ENCODE data around the gene NPR2.

The NPR2 gene

DNA sequence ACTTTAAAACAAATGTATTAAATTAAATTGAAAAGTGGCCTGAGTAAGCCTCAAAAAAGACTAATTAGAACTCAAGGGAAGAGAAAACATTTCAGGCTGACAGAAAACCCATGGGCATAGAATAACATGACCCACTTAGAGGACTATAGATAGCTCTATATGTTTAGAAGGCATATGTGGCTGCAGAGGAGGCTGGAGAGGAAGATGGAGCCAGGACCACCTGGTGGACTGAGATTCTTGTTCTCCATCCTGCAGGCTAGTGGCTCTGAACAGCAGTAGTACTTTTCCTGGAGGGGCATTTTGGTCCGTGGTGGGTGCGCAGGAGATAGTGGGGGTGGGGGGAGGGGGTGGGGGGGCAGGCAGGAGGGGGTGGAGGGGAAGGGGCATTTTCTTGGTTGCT, 10.3 kb upstream of the NPR2 start:
- H3K9me3 Mint-ChIP-seq = no peaks in the 10 kb centered on the region

GRCh38 chr9:35783418-35783817, 8.0 kb upstream of the NPR2 start:
- Mint-ChIP-seq H3K27ac (no peak overlapping the region), H3K4me1 (peaks cover 6% of the 10 kb centered on the region), H3K4me3 (no peak overlapping the region), H3K9me3 (no peaks in the 10 kb centered on the region), H3K36me3 (peaks cover 35% of the 10 kb centered on the region), H3K27me3 (no peaks in the 10 kb centered on the region)
- ATAC-seq = no peak

More for the DNA sequence above, 10.3 kb upstream of the NPR2 start:
- Mint-ChIP-seq H3K4me3 (no peak overlapping the region), H3K27me3 (no peaks in the 10 kb centered on the region), H3K27ac (no peak overlapping the region), H3K36me3 (peaks cover 29% of the 10 kb centered on the region), H3K4me1 (peaks cover 10% of the 10 kb centered on the region)
- ATAC-seq = no peak

- Mint-ChIP-seq H3K4me3 (no peak overlapping the region), H3K27ac (no peak overlapping the region), H3K36me3 (peaks cover 30% of the 10 kb centered on the region), H3K4me1 (peaks cover 12% of the 10 kb centered on the region), H3K9me3 (no peaks in the 10 kb centered on the region), H3K27me3 (peaks cover 12% of the 10 kb centered on the region)
- ATAC-seq = no peak
These were observed 1.9 kb upstream of the NPR2 start for GRCh38 chr9:35789541-35789940.

GRCh38 chr9:35790025-35790384, 1.4 kb upstream of the NPR2 start:
- Mint-ChIP-seq H3K27me3 (peaks cover 12% of the 10 kb centered on the region), H3K4me1 (peaks cover 12% of the 10 kb centered on the region), H3K27ac (no peak overlapping the region), H3K9me3 (no peaks in the 10 kb centered on the region), H3K4me3 (no peak overlapping the region), H3K36me3 (peaks cover 30% of the 10 kb centered on the region)
- ATAC-seq = no peak

DNA sequence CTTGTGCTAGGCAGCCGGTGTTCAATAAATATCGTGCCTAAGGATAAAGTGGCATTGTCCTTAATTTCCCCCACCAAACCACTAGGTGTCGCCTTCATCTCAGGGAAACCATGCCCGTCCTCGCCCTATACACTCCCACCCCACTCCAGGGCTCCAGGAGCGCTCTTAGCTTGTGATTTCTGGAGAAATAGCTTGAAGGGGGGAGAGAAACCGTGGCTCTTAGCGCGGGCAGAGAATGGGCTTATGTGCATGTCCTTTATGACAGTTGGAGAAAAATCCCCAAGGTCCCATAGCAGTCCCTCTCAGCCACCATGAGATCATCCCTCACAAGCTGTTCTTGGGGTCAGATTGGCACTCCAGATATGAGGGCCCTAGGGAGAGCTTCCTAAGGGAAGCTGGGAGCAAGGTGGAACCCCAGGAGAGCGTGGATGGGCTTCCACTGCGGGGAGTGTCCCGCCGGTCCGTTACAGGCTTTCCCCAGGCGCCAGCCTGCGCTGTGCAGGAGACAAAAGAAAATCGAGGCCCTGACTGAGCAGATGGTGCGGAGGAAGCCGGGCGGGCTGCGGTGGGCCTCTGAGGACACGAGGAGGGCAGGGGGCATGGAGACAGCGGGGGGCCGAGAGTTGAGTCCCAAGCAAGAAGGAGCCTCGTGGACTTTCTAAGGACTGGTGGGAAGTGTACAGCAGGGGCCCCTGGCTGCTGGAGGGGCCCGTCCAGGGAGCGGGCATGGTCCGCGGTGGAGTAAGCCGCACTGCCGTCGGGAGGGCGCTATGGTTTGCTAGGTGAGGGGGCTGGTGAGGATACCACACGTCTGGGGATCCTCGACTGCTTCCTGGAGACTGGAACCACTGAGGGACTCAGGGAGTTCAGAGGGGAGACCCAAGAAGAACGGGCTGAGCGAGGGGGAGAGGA, 750 bp upstream of the NPR2 start:
- peak overlapping the region; percentile 63 for H3K4me3 Mint-ChIP-seq
- H3K4me1 Mint-ChIP-seq = peaks cover 12% of the 10 kb centered on the region
- peaks cover 27% of the 10 kb centered on the region for H3K36me3 Mint-ChIP-seq
- no peaks in the 10 kb centered on the region for H3K9me3 Mint-ChIP-seq
- H3K27ac Mint-ChIP-seq = peak overlapping the region; percentile 54
- ATAC-seq = peak; percentile 78
- H3K27me3 Mint-ChIP-seq = peaks cover 12% of the 10 kb centered on the region

DNA sequence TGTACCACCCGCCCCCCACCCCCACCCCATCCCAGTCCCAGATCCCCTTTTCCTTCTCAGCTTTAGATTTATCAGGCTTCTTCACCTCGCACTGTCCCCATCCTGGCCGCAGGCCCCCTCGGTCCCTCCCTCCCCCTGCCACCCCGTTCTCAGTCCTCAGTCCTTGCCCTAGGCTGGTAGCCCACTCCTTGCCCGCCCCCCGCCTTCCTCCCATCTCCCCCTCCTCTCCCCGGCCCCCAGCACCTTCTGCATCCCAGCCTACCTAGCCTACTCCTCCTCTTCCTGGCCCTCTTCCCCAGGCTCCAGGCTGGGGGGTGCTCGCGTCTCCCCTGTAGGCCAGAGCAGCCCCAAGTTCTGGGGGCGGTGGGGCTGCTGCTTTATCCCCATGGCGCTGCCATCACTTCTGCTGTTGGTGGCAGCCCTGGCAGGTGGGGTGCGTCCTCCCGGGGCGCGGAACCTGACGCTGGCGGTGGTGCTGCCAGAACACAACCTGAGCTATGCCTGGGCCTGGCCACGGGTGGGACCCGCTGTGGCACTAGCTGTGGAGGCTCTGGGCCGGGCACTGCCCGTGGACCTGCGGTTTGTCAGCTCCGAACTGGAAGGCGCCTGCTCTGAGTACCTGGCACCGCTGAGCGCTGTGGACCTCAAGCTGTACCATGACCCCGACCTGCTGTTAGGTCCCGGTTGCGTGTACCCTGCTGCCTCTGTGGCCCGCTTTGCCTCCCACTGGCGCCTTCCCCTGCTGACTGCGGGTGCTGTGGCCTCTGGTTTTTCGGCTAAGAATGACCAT, 828 bp downstream of the NPR2 start:
- no peak overlapping the region for H3K27ac Mint-ChIP-seq
- no peaks in the 10 kb centered on the region for H3K9me3 Mint-ChIP-seq
- H3K4me3 Mint-ChIP-seq = no peak overlapping the region
- H3K36me3 Mint-ChIP-seq = peaks cover 17% of the 10 kb centered on the region
- H3K27me3 Mint-ChIP-seq = peaks cover 12% of the 10 kb centered on the region
- H3K4me1 Mint-ChIP-seq = peaks cover 12% of the 10 kb centered on the region
- no peak for ATAC-seq

DNA sequence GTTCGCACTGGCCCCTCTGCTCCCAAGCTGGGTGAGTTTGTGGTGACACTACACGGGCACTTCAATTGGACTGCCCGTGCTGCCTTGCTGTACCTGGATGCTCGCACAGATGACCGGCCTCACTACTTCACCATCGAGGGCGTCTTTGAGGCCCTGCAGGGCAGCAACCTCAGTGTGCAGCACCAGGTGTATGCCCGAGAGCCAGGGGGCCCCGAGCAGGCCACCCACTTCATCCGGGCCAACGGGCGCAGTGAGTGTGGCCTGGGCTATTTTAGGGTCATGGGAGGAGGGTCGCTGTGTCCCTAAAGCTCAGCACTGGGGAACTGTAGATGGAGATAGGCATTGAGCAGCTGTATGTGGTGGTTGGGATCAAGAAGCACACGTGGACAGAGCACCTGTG, 1.4 kb downstream of the NPR2 start:
- no peaks in the 10 kb centered on the region for H3K9me3 Mint-ChIP-seq
- ATAC-seq = no peak
- peaks cover 12% of the 10 kb centered on the region for H3K4me1 Mint-ChIP-seq
- H3K27ac Mint-ChIP-seq = no peak overlapping the region
- no peak overlapping the region for H3K4me3 Mint-ChIP-seq
- H3K36me3 Mint-ChIP-seq = peaks cover 17% of the 10 kb centered on the region
- peaks cover 12% of the 10 kb centered on the region for H3K27me3 Mint-ChIP-seq

- H3K27me3 Mint-ChIP-seq = peaks cover 12% of the 10 kb centered on the region
- peaks cover 17% of the 10 kb centered on the region for H3K36me3 Mint-ChIP-seq
- peaks cover 12% of the 10 kb centered on the region for H3K4me1 Mint-ChIP-seq
- no peak for ATAC-seq
- no peaks in the 10 kb centered on the region for H3K9me3 Mint-ChIP-seq
- no peak overlapping the region for H3K27ac Mint-ChIP-seq
- H3K4me3 Mint-ChIP-seq = no peak overlapping the region
These were observed 2.1 kb downstream of the NPR2 start for GRCh38 chr9:35793461-35793860.

DNA sequence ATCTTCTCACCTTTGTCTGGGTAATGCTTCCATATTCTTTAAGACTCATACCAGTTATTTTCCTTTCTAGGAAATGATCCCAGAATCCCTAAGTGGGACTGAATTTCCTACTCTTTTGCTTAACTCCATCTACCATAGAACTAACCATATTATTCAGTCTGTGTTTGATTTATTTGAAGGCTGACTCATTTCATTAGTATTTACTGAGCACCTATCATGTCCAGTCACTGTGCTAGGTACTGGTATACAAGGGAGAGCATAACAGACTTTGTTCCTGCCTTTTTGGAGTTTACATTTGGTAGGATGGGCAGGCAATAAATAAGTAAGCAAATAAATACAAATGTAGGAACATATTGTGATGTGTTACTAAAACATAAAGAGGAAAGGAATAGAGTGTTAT, 4.3 kb downstream of the NPR2 start:
- H3K27me3 Mint-ChIP-seq = peaks cover 6% of the 10 kb centered on the region
- H3K4me3 Mint-ChIP-seq = no peak overlapping the region
- H3K36me3 Mint-ChIP-seq = peaks cover 20% of the 10 kb centered on the region
- no peaks in the 10 kb centered on the region for H3K9me3 Mint-ChIP-seq
- peaks cover 6% of the 10 kb centered on the region for H3K4me1 Mint-ChIP-seq
- no peak for ATAC-seq
- H3K27ac Mint-ChIP-seq = no peak overlapping the region

- no peaks in the 10 kb centered on the region for H3K9me3 Mint-ChIP-seq
- H3K36me3 Mint-ChIP-seq = peaks cover 28% of the 10 kb centered on the region
- H3K4me3 Mint-ChIP-seq = no peak overlapping the region
- no peak for ATAC-seq
- no peaks in the 10 kb centered on the region for H3K4me1 Mint-ChIP-seq
- H3K27ac Mint-ChIP-seq = no peak overlapping the region
- H3K27me3 Mint-ChIP-seq = no peaks in the 10 kb centered on the region
These were observed 6.1 kb downstream of the NPR2 start for GRCh38 chr9:35797311-35798109.

GRCh38 chr9:35798658-35799374, 7.4 kb downstream of the NPR2 start:
- Mint-ChIP-seq H3K4me3 (no peak overlapping the region), H3K36me3 (peaks cover 28% of the 10 kb centered on the region), H3K9me3 (no peaks in the 10 kb centered on the region), H3K4me1 (no peaks in the 10 kb centered on the region), H3K27ac (no peak overlapping the region), H3K27me3 (no peaks in the 10 kb centered on the region)
- no peak for ATAC-seq

- Mint-ChIP-seq H3K27ac (no peak overlapping the region), H3K9me3 (no peaks in the 10 kb centered on the region), H3K4me1 (no peaks in the 10 kb centered on the region), H3K27me3 (no peaks in the 10 kb centered on the region), H3K36me3 (peaks cover 36% of the 10 kb centered on the region), H3K4me3 (no peak overlapping the region)
- no peak for ATAC-seq
These were observed 9.1 kb downstream of the NPR2 start for GRCh38 chr9:35800530-35800929.

- H3K27me3 Mint-ChIP-seq = no peaks in the 10 kb centered on the region
- H3K4me3 Mint-ChIP-seq = no peak overlapping the region
- ATAC-seq = no peak
- peaks cover 38% of the 10 kb centered on the region for H3K36me3 Mint-ChIP-seq
- no peaks in the 10 kb centered on the region for H3K4me1 Mint-ChIP-seq
- H3K9me3 Mint-ChIP-seq = no peaks in the 10 kb centered on the region
- no peak overlapping the region for H3K27ac Mint-ChIP-seq
These were observed 10.1 kb downstream of the NPR2 start for GRCh38 chr9:35801328-35802128.

GRCh38 chr9:35806101-35806500, 14.7 kb downstream of the NPR2 start:
- H3K9me3 Mint-ChIP-seq = no peaks in the 10 kb centered on the region
- H3K4me1 Mint-ChIP-seq = peaks cover 7% of the 10 kb centered on the region
- H3K27ac Mint-ChIP-seq = no peak overlapping the region
- H3K4me3 Mint-ChIP-seq = no peak overlapping the region
- no peaks in the 10 kb centered on the region for H3K27me3 Mint-ChIP-seq
- no peak for ATAC-seq
- H3K36me3 Mint-ChIP-seq = peaks cover 41% of the 10 kb centered on the region

All from stimulated activated memory B cell treated with anti-CD40 and anti-IgM and Interleukin-4, amounts not matched to agents 10 μg/mL and 1 μg/mL and 100 μg/mL, for 72 hours (primary cell).